Natural killer cell (primary cell): ENCODE measurements around the gene PTH2. TPM values are rescaled to one million over a fixed set of nuclear protein-coding genes. Genes with fewer than 3 reads are reported as not detected.

Source experiments
- ATAC-seq, 3 donors: fragments of 150-1000 bp in 2 of 3; fragments of 200-7000 bp in 1 of 3; cut with Tn5 transposase; 1 replicate in 1 of 3; 2 replicates in 2 of 3; pipeline ENCODE4 v1.10.0; 2021; ENCODE audit warnings: mild to moderate bottlenecking in 2 of 3, moderate library complexity in 2 of 3
- DNase-seq, 2 donors: peaks; one replicate each; pipeline versions ENCODE4 v3.0.0 to v3.0.0-alpha.2; 2013 to 2021; ENCODE audit warnings: mixed read lengths in 1 of 2
- H3K27ac ChIP-seq: one replicate; pipeline ENCODE4 v1.5.1; 2013; ENCODE audit warnings: mild to moderate bottlenecking, low read length
- H3K27me3 ChIP-seq: one replicate; pipeline ENCODE4 v1.6.1; 2013; ENCODE audit warnings: low read length; ENCODE audit not compliant: control insufficient read depth, insufficient read depth
- H3K36me3 ChIP-seq: one replicate; pipeline ENCODE4 v1.6.1; 2013; ENCODE audit warnings: low read length; ENCODE audit not compliant: control insufficient read depth, insufficient read depth
- H3K4me1 ChIP-seq: one replicate; pipeline ENCODE4 v1.6.1; 2013; ENCODE audit warnings: low read length; ENCODE audit not compliant: control insufficient read depth, insufficient read depth
- H3K4me3 ChIP-seq: one replicate; pipeline ENCODE4 v1.5.1; 2013; ENCODE audit warnings: low read length
- H3K9me3 ChIP-seq: one replicate; pipeline ENCODE4 v1.6.1; 2013; ENCODE audit warnings: low read length; ENCODE audit not compliant: control insufficient read depth, insufficient read depth
- H3K27ac Mint-ChIP-seq, 2 donors: one replicate each; pipeline ENCODE4 v1.8.0; 2022; ENCODE audit warnings: mild to moderate bottlenecking in 2 of 2, mixed read lengths in 2 of 2, moderate library complexity in 1 of 2
- H3K27me3 Mint-ChIP-seq, 2 donors: one replicate each; pipeline ENCODE4 v1.8.0; 2022; ENCODE audit warnings: low read depth in 2 of 2, mixed read lengths in 2 of 2
- H3K36me3 Mint-ChIP-seq: one replicate; pipeline ENCODE4 v1.8.0; 2022; ENCODE audit warnings: mixed read lengths
- H3K4me1 Mint-ChIP-seq, 2 donors: one replicate each; pipeline ENCODE4 v1.8.0; 2022; ENCODE audit warnings: mixed read lengths in 2 of 2
- H3K4me3 Mint-ChIP-seq: one replicate; pipeline ENCODE4 v1.8.0; 2022; ENCODE audit warnings: mild to moderate bottlenecking, moderate library complexity, mixed read lengths
- H3K9me3 Mint-ChIP-seq, 2 donors: one replicate each; pipeline ENCODE4 v1.8.0; 2022; ENCODE audit warnings: mixed read lengths in 2 of 2
- WGBS: methylation state at CpG from one replicate; pipeline ENCODE4 v1.1.7; 2013; ENCODE audit warnings: missing lambda C conversion rate; ENCODE audit not compliant: insufficient coverage; 5-methylcytosine and 5-hydroxymethylcytosine counted together
- intact Hi-C: fragments of 100-400 bp; cut with micrococcal nuclease; formaldehyde crosslinking; loops from one replicate; pipeline ENCODE4 v1.14.2; 2022
- total RNA-seq, 4 donors: library from RNA; stranded (reverse); fragments of 120-200 nt in 1 of 4; gene quantifications; one replicate each; pipeline versions ENCODE4 v1.2.3 to v1.2.4, GENCODE V29; 2013 to 2022
- TF ChIP-seq, protein P1 (sequence below): fragments of 200-600 bp; IDR thresholded peaks from one replicate; pipeline ENCODE4 v1.8.0; 2022; ENCODE audit warnings: antibody characterized with exemption

PTH2 gene
- total RNA-seq, 3 donors from 2014 or later (not counting 1 experiment from before 2014, with no cell fraction given): not detected

DNA sequence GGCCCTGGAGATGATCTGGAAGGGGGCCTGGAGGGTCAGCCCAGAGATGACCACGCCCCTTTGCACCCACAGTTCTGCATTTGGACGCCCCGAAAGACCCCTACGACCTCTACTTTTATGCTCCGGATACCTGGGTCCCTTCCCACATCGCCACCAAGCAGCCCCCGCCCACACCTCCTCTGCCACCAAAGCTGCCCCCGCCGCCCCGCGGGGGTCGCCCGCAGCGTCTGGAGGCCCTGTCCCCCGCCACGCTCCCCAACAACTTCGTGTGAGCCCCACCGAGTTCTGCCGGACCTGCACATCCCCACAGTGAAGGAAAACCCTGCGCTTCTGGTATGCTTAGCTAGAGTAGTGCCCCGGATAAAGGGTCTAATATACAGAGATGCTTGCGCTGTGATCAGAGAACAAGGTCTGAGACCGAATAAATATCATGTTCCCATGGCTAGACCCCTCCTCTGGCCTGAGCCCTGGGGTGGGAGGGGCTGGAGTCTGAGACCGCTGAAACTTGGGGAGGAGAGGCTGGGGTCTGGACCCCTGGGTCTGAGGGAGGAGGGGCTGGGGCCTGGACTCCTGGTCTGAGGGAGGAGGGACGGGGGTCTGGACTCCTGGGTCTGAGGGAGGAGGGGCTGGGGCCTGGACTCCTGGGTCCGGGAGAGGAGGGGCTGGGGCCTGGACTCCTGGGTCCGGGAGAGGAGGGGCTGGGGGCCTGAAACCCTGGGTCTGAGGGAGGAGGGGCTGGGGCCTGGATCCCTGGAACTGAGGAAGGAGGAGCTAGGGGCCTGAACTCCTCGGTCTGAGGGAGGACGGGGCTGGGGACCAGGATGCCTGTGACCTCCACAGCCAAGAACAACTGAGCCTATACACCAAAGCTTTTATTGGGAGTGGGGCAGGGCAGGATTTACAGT lies 5.6 kb upstream of the PTH2 start:
- Mint-ChIP-seq H3K27ac (no peak overlapping the region), H3K36me3 (no peaks in the 10 kb centered on the region), H3K27me3 (peaks cover 83% of the 10 kb centered on the region in 2 donors), H3K9me3 (no peaks in the 10 kb centered on the region), H3K4me1 (peaks cover 40 to 51% of the 10 kb centered on the region in 2 donors), H3K4me3 (peak overlapping the region; percentile 49)
- no peaks in the 10 kb centered on the region for H3K9me3 ChIP-seq
- no peak overlapping the region for H3K4me3 ChIP-seq
- DNase-seq (no peak), ATAC-seq (no peak)
- peaks cover 51% of the 10 kb centered on the region for H3K4me1 ChIP-seq
- peaks cover 85% of the 10 kb centered on the region for H3K27me3 ChIP-seq
- intact Hi-C loops: no loop called here
- H3K36me3 ChIP-seq: no peaks in the 10 kb centered on the region
- no peak overlapping the region for H3K27ac ChIP-seq
- TF ChIP-seq, protein P1, sequence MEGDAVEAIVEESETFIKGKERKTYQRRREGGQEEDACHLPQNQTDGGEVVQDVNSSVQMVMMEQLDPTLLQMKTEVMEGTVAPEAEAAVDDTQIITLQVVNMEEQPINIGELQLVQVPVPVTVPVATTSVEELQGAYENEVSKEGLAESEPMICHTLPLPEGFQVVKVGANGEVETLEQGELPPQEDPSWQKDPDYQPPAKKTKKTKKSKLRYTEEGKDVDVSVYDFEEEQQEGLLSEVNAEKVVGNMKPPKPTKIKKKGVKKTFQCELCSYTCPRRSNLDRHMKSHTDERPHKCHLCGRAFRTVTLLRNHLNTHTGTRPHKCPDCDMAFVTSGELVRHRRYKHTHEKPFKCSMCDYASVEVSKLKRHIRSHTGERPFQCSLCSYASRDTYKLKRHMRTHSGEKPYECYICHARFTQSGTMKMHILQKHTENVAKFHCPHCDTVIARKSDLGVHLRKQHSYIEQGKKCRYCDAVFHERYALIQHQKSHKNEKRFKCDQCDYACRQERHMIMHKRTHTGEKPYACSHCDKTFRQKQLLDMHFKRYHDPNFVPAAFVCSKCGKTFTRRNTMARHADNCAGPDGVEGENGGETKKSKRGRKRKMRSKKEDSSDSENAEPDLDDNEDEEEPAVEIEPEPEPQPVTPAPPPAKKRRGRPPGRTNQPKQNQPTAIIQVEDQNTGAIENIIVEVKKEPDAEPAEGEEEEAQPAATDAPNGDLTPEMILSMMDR: no peak
- 22% methylated on average over 29 of the region's 29 CpGs for WGBS

DNA sequence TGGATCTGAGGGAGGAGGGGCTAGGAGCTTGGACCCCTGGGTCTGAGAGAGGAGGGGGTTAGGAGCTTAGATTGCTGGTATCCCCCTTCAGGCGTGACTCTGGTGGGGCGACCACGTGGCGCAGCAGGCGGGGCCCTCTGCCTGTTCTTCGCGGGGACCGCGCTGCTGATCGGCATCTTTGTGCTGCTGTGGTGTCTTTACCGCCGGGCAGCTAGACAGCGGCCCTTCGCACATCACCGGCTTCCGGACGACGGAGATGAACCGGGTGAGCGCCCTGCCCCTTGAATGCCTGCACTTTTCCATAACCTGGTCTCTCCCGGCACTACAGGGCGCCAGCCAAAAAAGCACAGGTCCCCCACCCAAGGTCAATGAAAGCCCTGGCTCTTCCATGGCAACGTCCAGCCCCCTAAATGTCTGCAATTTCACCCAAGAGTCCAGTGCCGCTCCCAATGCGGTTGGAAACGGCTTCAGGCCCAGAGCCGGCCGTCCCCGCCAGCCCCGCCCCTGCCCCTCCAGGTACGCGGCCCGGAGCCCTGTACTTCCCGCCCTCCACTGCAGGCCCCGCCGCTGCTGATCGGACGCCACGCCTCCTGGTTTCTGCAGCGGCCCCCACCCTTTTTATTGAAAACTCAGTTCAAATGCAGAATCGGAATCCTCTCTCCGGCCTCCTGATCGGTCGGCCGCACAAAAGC lies 4.8 kb upstream of the PTH2 start:
- Mint-ChIP-seq H3K27ac (no peak overlapping the region), H3K4me1 (peaks cover 41 to 55% of the 10 kb centered on the region in 2 donors), H3K4me3 (peak overlapping the region; percentile 49), H3K27me3 (peaks cover 82 to 84% of the 10 kb centered on the region in 2 donors), H3K9me3 (no peaks in the 10 kb centered on the region), H3K36me3 (no peaks in the 10 kb centered on the region)
- peak; percentile 38 to 75 (median 58) for ATAC-seq
- WGBS: 2% methylated on average over 45 of the region's 45 CpGs
- Histone ChIP-seq H3K4me3 (no peak overlapping the region), H3K27me3 (peaks cover 84% of the 10 kb centered on the region), H3K4me1 (peaks cover 52% of the 10 kb centered on the region), H3K27ac (no peak overlapping the region), H3K36me3 (no peaks in the 10 kb centered on the region), H3K9me3 (no peaks in the 10 kb centered on the region)
- TF ChIP-seq, protein P1: no peak
- DNase-seq: peak in 1 of 2 donors; percentile 54
- intact Hi-C loops: no loop called here

DNA sequence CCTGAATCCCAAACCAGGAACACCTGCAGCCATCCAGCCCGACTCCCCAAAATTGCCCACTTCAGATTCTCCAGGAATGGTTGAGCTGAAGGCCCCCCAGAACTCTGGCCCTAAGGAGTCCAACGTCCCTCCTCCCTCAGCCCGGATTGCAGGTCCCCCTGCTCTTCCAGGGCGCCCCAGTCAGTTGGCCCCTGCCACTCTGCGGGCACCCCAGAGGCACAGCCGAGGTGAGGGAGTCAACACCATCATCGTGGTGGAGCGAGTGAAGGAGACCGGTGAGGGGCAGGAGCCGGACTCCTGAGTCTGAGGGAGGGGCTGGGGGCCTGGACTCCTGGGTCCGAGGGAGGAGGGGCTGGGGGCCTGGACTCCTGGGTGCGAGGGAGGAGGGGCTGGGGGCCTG lies 4.1 kb upstream of the PTH2 start:
- Histone ChIP-seq H3K4me3 (no peak overlapping the region), H3K36me3 (no peaks in the 10 kb centered on the region), H3K4me1 (peaks cover 53% of the 10 kb centered on the region), H3K9me3 (no peaks in the 10 kb centered on the region), H3K27ac (no peak overlapping the region), H3K27me3 (peaks cover 83% of the 10 kb centered on the region)
- 51% methylated on average over 12 of the region's 12 CpGs for WGBS
- DNase-seq (no peak), ATAC-seq (no peak)
- Mint-ChIP-seq H3K4me1 (peaks cover 47 to 60% of the 10 kb centered on the region in 2 donors), H3K27ac (no peak overlapping the region), H3K9me3 (no peaks in the 10 kb centered on the region), H3K36me3 (no peaks in the 10 kb centered on the region), H3K4me3 (no peak overlapping the region), H3K27me3 (peaks cover 83 to 87% of the 10 kb centered on the region in 2 donors)
- TF ChIP-seq, protein P1: no peak
- intact Hi-C loops: no loop called here
